SKM-1 (cell line): Measurements from ENCODE around the gene LRRC75A.

Source experiments
- DNase-seq: peaks from one replicate; lab custom pipeline; 2025; ENCODE audit not compliant: unreplicated experiment; lab: John Stamatoyannopoulos, UW

LRRC75A gene

GRCh38 chr17:16435925-16436886 lies 55.8 kb downstream of the LRRC75A start:
- DNase-seq: no peak

DNA sequence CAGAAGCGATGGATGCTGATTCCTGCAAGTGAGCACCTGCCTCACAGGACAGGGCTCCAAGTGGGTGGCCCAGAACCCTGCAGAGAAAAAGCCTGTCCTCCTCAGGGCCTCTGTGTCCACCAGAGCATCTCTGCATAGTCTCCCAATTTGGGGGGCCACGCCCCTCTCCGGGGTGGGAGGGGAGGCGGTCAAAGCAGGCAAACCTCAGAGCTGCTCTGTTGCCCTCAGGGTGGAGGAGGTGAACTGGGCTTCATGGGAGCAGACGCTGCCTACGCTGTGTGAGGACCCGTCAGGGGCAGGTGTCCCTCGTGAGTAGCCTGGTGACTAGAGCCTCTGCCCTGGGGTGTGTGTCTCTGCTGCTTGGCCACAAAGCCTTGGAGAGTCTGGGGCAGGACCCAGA lies 57.3 kb downstream of the LRRC75A start:
- DNase-seq: no peak

GRCh38 chr17:16433514-16433913 lies 58.5 kb downstream of the LRRC75A start:
- no peak for DNase-seq

- no peak for DNase-seq
Measured at GRCh38 chr17:16432017-16432416, 60.0 kb downstream of the LRRC75A start.

GRCh38 chr17:16430650-16431049 lies 61.3 kb downstream of the LRRC75A start:
- no peak for DNase-seq

DNA sequence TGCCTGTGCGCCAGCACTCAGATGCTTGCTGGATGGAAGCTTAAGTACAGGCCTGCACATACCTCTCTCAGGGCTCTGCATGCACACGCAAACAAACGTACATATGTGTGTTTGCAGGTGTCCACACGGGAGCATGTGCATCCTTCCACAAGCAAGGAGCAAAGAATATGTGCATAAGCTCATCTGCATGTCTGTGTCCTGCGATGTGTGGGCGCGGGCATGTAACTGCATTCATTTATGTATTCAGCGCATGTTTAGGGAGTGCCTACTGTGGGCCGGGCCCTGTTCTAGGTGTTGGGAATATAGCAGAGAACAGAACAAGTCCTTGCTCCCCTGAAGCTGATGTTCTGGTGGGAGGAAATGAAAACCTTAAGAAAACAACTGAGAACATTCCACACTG lies 62.9 kb downstream of the LRRC75A start:
- no peak for DNase-seq

GRCh38 chr17:16428098-16428882 lies 63.7 kb downstream of the LRRC75A start:
- DNase-seq: peak; percentile 22

DNA sequence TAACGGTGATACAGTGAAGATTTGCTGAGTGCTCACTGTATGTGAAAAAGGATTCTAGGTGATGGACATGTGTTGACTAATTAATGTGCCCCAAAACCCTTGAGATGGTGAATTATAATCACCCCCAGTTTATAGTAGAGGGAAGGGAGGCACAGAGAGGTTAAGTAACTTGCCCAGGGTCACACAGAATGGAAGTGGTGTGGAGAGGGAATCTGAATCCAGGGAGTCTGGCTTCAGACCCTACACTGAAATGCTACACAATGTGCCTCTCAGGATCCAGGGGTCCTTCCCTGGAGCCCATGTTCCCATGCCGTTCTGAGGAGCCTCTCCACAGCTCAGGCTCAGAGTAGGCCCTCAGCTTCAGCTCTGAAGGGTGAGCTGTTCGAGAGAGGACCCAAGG lies 65.0 kb downstream of the LRRC75A start:
- DNase-seq: no peak

DNA sequence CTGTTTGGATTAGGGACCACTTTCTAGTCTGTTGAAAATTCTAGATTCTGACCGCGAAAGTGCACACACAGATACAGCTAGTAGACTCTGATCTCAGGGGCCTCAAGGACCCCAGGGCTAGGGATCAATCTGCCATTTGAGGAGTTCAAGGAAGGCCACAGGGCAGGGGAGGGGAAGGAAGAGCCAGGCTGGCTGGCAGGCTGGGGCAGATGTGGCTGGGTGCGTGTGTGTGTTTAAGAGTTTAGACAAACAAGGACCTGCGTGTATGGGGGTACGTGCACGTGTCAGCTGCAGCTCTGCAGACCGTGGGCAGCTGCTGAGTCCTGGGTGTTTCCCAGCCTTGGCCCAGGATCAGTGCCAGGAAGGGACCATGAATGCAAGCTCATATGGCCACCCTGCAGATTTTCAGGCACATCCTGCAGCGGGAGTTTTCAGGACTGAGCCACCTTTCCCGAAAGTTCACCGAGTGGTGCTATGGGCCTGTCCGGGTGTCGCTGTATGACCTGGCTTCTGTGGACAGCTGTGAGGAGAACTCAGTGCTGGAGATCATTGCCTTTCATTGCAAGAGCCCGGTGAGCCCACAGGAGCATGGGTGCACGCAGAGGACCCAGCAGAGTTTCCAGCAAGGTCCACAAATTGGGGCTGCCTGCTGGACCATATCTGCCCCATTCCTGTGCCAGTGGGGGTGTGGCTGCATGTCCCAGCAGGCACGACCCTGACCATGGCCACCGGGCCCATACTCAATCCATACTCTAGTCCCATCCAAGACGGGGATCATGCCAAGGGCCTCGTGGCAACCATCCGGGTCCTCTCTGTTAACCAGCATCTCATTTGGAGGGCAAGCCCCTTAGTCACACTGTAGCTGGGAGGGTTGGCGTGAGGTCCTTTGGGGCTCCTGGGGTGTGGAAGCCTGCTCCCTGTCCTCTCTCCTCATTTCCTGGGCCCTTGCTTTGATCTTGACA lies 66.0 kb downstream of the LRRC75A start:
- DNase-seq: no peak

DNA sequence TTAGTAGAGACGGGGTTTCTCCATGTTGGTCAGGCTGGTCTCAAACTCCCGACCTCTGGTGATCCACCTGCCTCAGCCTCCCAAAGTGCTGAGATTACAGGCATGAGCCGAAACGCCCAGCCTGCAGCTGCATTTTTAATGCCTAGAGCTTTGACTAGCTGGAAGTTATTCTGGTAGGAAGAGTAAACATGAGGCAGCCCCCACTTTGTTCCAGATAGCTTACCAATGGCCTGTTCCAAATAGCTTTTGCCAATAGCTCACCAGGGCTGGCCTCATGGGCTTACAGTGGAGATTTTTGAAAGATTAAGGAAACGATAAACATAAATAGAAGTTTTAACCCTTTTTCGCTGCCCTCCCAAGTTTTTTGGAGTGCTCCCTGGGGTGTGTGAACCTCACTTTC lies 66.8 kb downstream of the LRRC75A start:
- DNase-seq: no peak

DNA sequence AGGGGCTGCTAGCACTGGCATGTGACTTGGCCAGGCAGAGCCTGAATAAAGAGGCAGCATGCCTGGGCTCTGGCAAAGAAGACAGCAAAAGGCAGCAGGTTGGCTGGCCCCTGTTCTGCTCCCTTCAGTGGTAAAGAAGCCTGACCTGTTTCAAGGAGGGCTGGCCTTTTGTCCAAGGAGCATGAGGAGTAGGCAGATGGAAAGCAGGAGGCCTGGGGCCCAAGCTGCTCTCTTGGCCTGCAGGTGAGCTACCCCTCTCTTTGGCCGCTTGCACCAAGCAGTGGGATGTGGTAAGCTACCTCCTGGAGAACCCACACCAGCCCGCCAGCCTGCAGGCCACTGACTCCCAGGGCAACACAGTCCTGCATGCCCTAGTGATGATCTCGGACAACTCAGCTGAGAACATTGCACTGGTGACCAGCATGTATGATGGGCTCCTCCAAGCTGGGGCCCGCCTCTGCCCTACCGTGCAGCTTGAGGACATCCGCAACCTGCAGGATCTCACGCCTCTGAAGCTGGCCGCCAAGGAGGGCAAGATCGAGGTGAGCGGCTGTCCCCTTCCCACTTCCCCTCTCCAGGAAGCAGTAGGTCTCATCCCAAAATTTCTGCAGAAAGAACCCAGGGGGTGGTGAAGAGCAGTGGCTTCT lies 68.6 kb downstream of the LRRC75A start:
- no peak for DNase-seq

DNA sequence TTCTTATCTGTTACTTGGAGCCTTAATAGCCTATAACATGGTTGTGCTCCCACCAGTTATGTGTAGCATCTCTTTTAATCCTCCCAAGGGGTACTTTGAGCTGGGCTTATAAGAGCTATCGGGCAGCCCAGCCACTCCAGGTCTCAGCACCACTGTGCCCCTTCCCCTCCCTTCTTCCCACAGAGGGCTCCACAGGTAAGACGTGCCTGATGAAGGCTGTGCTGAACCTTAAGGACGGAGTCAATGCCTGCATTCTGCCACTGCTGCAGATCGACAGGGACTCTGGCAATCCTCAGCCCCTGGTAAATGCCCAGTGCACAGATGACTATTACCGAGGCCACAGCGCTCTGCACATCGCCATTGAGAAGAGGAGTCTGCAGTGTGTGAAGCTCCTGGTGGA lies 69.6 kb downstream of the LRRC75A start:
- no peak for DNase-seq

- no peak for DNase-seq
Measured at GRCh38 chr17:16419929-16420271, 72.1 kb downstream of the LRRC75A start.

DNA sequence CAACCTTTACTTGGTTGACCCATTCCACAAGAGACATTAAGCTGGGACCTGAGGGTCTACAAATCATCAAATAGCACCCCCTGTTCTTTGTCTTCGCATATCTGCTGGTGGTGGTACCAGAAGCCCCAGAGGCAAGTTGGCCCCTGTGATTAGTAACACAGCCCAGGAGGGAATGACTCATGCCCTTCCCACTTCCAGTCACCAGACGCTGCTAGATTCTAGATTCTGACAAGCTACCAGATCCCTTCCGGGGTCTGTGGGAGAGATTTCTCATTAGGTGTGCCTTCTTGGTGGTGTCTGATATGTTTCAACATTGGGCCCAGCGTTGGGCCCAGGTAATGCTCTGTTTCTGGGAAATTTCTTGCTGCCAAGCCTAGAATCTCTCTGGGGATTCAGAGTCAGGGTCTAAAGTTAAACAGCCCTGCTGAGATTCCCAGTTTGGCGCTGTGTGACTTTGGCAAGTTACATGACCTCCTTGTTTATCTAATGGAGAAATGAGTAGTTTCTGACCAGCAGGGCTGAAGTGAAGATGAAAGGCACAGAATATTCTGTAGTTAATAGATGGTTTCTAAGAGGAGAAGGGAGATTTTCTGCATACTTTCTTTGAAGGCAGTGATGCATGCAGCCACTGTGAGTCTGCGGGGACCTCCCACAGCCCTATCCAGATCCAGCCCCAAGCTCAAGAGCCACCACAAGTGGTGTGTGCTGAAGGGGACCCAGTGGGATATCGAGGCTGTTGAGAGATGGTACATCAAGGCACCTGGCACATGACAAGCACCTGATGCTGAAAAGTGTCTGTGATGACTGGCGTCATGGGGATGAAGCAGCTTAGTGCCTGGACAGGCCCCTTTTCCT lies 72.7 kb downstream of the LRRC75A start:
- no peak for DNase-seq

DNA sequence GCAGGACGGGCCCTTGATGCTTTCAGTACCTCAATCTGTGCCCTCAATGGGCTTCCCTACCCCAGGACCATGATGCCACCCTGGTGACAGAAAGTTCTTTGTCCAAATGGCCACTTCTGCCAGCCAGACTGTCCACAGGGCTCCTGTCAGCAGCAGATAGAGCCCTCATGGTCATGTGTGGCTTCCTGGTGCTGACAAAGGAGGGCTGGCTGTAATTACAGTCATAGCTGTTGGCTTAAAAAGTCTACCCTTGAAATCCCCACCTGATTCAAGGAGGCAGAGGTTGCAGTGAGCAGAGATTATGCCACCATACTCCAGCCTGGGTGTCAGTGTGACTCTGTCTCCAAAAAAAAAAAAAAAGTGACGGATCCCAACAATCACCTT lies 73.3 kb downstream of the LRRC75A start:
- no peak for DNase-seq

- no peak for DNase-seq
Measured at GRCh38 chr17:16417896-16418684, 73.9 kb downstream of the LRRC75A start.

DNA sequence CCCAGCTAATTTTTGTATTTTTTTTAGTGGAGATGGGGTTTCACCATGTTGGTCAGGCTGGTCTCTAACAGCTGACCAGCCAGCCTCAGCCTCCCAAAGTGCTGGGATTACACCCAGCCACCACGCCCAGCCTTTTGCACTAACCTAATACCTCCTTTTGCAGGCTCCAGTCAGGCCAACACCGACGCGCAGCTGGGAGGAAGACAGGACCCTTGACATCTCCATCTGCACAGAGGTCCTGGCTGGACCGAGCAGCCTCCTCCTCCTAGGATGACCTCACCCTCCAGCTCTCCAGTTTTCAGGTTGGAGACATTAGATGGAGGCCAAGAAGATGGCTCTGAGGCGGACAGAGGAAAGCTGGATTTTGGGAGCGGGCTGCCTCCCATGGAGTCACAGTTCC lies 74.6 kb downstream of the LRRC75A start:
- DNase-seq: no peak

GRCh38 chr17:16415031-16415924 lies 76.7 kb downstream of the LRRC75A start, which contains the start of gene TRPV2:
Gene TRPV2, plus strand, starts transcription at chr17:16415571. Its CDS starts 2,098 bp downstream, at chr17:16417669.
- peak; percentile 8 for DNase-seq
